Measurements from ENCODE around the gene CDAN1. TPM values are rescaled to one million over a fixed set of nuclear protein-coding genes. Genes with fewer than 3 reads are reported as not detected.

Gene CDAN1
- total RNA-seq, 1 experiment from 2014 or later = 9.5 TPM

DNA sequence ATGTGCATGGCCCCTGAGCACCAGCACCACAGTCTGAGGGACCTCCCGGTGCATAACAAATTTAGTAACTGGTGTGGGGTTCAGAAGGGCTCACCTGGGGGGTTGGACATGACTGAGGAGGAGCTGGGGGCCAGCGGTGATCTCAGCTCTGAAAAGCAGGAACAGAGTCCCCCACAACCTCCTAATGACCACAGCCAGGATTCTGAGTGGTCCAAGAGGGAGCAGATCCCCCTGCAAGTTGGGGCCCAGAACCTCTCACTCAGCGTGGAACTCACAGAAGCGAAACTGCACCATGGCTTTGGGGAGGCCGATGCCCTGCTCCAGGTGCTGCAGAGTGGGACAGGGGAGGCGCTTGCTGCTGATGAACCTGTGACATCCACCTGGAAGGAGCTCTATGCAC lies 43.0 kb downstream of the CDAN1 start:
- no peaks in the 10 kb centered on the region for H3K36me3 Mint-ChIP-seq (ENCODE audit: insufficient read depth, unreplicated experiment)
- no TSS peak for BruUV-seq (replicated peaks)
- H3K9me3 Mint-ChIP-seq (ENCODE audit: unreplicated experiment) = no peaks in the 10 kb centered on the region
- no peak for DNase-seq (ENCODE audit: unreplicated experiment)
- CTCF ChIA-PET = interaction anchor here (0.6 kb wide), 2 partner anchors 324 to 685 kb away, joined by 3 to 4 read pairs; no protein-coding TSS in a partner anchor
- POLR2A ChIA-PET = no interaction called here
- intact Hi-C loops (cut with micrococcal nuclease) = no loop called here
- no peak for TF ChIP-seq CTCF (IDR thresholded peaks at IDR 0.05; ENCODE audit: unreplicated experiment)
- H3K27me3 Mint-ChIP-seq (ENCODE audit: insufficient read depth, unreplicated experiment) = no peaks in the 10 kb centered on the region
- no peaks in the 10 kb centered on the region for H3K4me1 Mint-ChIP-seq (ENCODE audit: insufficient read depth, unreplicated experiment)
- H3K27ac Mint-ChIP-seq (ENCODE audit: low read depth, unreplicated experiment) = no peak overlapping the region
- H3K4me3 Mint-ChIP-seq (ENCODE audit: unreplicated experiment) = no peak overlapping the region

GRCh38 chr15:42693496-42693895 lies 43.4 kb downstream of the CDAN1 start:
- ChIA-PET POLR2A (no interaction called here), CTCF (no interaction called here)
- no TSS peak for BruUV-seq (replicated peaks)
- no peak overlapping the region for H3K27ac Mint-ChIP-seq (ENCODE audit: low read depth, unreplicated experiment)
- DNase-seq (ENCODE audit: unreplicated experiment) = no peak
- no peaks in the 10 kb centered on the region for H3K27me3 Mint-ChIP-seq (ENCODE audit: insufficient read depth, unreplicated experiment)
- intact Hi-C loops (cut with micrococcal nuclease) = no loop called here
- no peaks in the 10 kb centered on the region for H3K4me1 Mint-ChIP-seq (ENCODE audit: insufficient read depth, unreplicated experiment)
- no peak overlapping the region for H3K4me3 Mint-ChIP-seq (ENCODE audit: unreplicated experiment)
- H3K36me3 Mint-ChIP-seq (ENCODE audit: insufficient read depth, unreplicated experiment) = no peaks in the 10 kb centered on the region
- no peak for TF ChIP-seq CTCF (IDR thresholded peaks at IDR 0.05; ENCODE audit: unreplicated experiment)
- no peaks in the 10 kb centered on the region for H3K9me3 Mint-ChIP-seq (ENCODE audit: unreplicated experiment)

DNA sequence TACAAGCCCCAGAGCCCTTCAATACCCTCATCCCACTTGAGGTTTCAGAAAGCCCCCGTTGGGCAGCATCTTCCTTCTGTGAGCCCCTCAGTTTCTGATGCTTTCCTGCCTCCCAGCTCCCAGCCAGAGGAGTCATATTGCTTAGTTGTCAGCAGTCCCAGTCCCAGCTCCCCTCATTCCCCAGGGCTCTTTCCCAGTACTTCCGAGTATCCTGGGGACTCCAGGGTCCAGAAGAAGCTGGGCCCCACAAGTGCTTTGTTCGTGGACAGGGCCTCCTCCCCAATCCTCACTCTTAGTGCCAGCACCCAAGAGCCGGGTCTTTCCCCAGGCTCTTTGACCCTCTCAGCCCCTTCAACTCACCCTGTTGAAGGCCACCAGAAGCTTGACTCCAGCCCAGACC lies 43.9 kb downstream of the CDAN1 start:
- no peak for TF ChIP-seq CTCF (IDR thresholded peaks at IDR 0.05; ENCODE audit: unreplicated experiment)
- Mint-ChIP-seq H3K36me3 (ENCODE audit: insufficient read depth, unreplicated experiment) (no peaks in the 10 kb centered on the region), H3K4me3 (ENCODE audit: unreplicated experiment) (no peak overlapping the region), H3K9me3 (ENCODE audit: unreplicated experiment) (no peaks in the 10 kb centered on the region), H3K4me1 (ENCODE audit: insufficient read depth, unreplicated experiment) (no peaks in the 10 kb centered on the region), H3K27me3 (ENCODE audit: insufficient read depth, unreplicated experiment) (no peaks in the 10 kb centered on the region), H3K27ac (ENCODE audit: low read depth, unreplicated experiment) (no peak overlapping the region)
- CTCF ChIA-PET = interaction anchor here (0.6 kb wide), 1 partner anchor 34 kb away, joined by 5 read pairs; no protein-coding TSS in a partner anchor
- DNase-seq (ENCODE audit: unreplicated experiment) = no peak
- no TSS peak for BruUV-seq (replicated peaks)
- intact Hi-C loops (cut with micrococcal nuclease) = no loop called here
- POLR2A ChIA-PET = no interaction called here

DNA sequence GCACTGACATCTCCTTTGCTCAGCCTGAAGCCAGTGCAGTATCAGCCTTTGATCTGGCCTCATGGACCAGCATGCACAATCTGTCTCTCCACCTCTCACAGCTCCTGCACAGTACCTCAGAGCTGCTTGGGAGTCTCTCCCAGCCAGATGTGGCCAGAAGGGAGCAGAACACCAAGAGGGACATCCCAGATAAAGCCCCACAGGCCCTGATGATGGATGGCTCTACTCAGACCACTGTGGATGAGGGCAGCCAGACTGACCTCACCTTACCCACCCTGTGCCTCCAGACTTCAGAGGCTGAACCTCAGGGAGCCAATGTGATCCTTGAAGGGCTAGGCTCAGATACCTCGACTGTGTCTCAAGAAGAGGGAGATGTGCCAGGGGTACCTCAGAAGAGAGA lies 44.4 kb downstream of the CDAN1 start:
- Mint-ChIP-seq H3K4me1 (ENCODE audit: insufficient read depth, unreplicated experiment) (no peaks in the 10 kb centered on the region), H3K4me3 (ENCODE audit: unreplicated experiment) (no peak overlapping the region), H3K9me3 (ENCODE audit: unreplicated experiment) (no peaks in the 10 kb centered on the region), H3K36me3 (ENCODE audit: insufficient read depth, unreplicated experiment) (no peaks in the 10 kb centered on the region), H3K27ac (ENCODE audit: low read depth, unreplicated experiment) (no peak overlapping the region), H3K27me3 (ENCODE audit: insufficient read depth, unreplicated experiment) (no peaks in the 10 kb centered on the region)
- no peak for DNase-seq (ENCODE audit: unreplicated experiment)
- TF ChIP-seq CTCF (IDR thresholded peaks at IDR 0.05; ENCODE audit: unreplicated experiment) = no peak
- BruUV-seq (replicated peaks) = no TSS peak
- intact Hi-C loops (cut with micrococcal nuclease) = no loop called here
- ChIA-PET POLR2A (no interaction called here), CTCF (interaction anchor here (0.6 kb wide), 1 partner anchor 35 kb away, joined by 5 read pairs; no protein-coding TSS in a partner anchor)
